Activated naive CD8-positive, alpha-beta T cell treated with anti-CD3 and anti-CD28 coated beads for 36 hours (primary cell): ENCODE data around the gene AQP6. TPM values are rescaled to one million over a fixed set of nuclear protein-coding genes. Genes with fewer than 3 reads are reported as not detected.

Experiments
- DNase-seq: peaks from one replicate; pipeline ENCODE4 v3.0.0; 2021
- H3K27ac Mint-ChIP-seq: one replicate; pipeline ENCODE4 v1.8.0; 2022; ENCODE audit warnings: mild to moderate bottlenecking, moderate library complexity, mixed read lengths
- H3K27me3 Mint-ChIP-seq: one replicate; pipeline ENCODE4 v1.8.0; 2022; ENCODE audit warnings: mild to moderate bottlenecking, mixed read lengths
- H3K36me3 Mint-ChIP-seq: one replicate; pipeline ENCODE4 v1.8.0; 2021; ENCODE audit warnings: mild to moderate bottlenecking, mixed read lengths
- H3K4me1 Mint-ChIP-seq: one replicate; pipeline ENCODE4 v1.8.0; 2021; ENCODE audit warnings: mixed read lengths
- H3K4me3 Mint-ChIP-seq: one replicate; pipeline ENCODE4 v1.8.0; 2022; ENCODE audit warnings: mild to moderate bottlenecking, moderate library complexity, mixed read lengths
- H3K9me3 Mint-ChIP-seq: one replicate; pipeline ENCODE4 v1.8.0; 2022; ENCODE audit warnings: mixed read lengths
- total RNA-seq, 2 experiments: library from RNA; stranded (reverse); gene quantifications; one replicate each; pipeline ENCODE4 v1.2.3, GENCODE V29; 2021

AQP6 gene
- total RNA-seq, 2 experiments from 2014 or later: not detected

GRCh38 chr12:49960474-49961110 lies 12.2 kb upstream of the AQP6 start:
- H3K27me3 Mint-ChIP-seq: peaks cover 79% of the 10 kb centered on the region
- peaks cover 5% of the 10 kb centered on the region for H3K4me1 Mint-ChIP-seq
- no peaks in the 10 kb centered on the region for H3K36me3 Mint-ChIP-seq
- peak overlapping the region; percentile 0 for H3K4me3 Mint-ChIP-seq
- DNase-seq: no peak
- H3K27ac Mint-ChIP-seq: no peak overlapping the region
- H3K9me3 Mint-ChIP-seq: no peaks in the 10 kb centered on the region

DNA sequence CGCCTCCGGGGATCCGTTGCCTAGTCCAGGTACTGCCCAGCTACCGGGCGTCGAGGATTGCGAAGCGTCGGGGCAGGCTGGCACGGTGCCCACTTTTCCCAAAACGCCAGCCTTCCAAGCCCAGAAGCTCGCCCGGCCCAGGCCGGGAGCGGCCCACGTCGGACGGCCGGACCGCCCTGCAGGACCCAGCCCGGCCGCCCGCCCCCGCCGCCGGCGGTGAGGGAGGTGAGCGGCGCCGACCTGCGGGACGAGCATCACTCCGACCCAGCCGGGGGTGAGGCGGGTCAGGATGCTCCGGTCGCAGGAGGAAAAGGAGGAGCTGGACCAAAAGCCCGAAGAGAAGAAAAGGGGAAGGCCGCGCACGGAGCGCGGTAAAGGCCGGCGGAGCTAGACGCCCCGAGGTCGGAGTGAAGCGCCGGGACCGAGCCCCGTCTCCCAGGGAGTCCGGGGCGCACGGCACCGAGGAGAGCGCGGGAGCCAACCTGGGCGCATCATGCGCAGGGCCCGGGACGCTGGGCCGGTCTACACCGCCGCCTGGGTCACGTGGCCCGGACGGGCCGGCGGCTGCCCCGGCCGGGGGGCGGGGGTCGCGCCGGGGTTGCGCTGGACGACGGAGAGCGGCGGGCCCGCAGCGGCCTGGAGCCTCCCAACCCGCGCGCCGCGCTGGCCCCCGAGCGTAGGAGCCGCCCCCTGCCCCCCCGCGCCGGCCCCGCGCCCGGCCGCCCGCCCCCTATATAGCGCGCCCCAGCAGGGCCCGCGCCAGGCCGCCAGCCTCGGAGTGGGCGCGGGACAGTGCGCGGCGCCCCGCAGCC lies 11.4 kb upstream of the AQP6 start, which contains the start of gene AQP5:
Gene AQP5, plus strand, starts transcription at position 762 of the 812 bp plus-strand sequence. CDS start 146 bp downstream, outside the sequence.
- Mint-ChIP-seq H3K4me3 (peak within 1 kb of the TSS; percentile 0), H3K9me3 (no peaks in the 10 kb centered on the region), H3K36me3 (no peaks in the 10 kb centered on the region), H3K27ac (no peak within 1 kb of the TSS), H3K27me3 (peaks cover 80% of the 10 kb centered on the region), H3K4me1 (peaks cover 5% of the 10 kb centered on the region)
- DNase-seq: no peak

GRCh38 chr12:49961993-49962764 lies 10.6 kb upstream of the AQP6 start:
- Mint-ChIP-seq H3K27ac (no peak overlapping the region), H3K36me3 (no peaks in the 10 kb centered on the region), H3K4me1 (peaks cover 5% of the 10 kb centered on the region), H3K27me3 (peaks cover 75% of the 10 kb centered on the region), H3K9me3 (no peaks in the 10 kb centered on the region), H3K4me3 (no peak overlapping the region)
- no peak for DNase-seq

DNA sequence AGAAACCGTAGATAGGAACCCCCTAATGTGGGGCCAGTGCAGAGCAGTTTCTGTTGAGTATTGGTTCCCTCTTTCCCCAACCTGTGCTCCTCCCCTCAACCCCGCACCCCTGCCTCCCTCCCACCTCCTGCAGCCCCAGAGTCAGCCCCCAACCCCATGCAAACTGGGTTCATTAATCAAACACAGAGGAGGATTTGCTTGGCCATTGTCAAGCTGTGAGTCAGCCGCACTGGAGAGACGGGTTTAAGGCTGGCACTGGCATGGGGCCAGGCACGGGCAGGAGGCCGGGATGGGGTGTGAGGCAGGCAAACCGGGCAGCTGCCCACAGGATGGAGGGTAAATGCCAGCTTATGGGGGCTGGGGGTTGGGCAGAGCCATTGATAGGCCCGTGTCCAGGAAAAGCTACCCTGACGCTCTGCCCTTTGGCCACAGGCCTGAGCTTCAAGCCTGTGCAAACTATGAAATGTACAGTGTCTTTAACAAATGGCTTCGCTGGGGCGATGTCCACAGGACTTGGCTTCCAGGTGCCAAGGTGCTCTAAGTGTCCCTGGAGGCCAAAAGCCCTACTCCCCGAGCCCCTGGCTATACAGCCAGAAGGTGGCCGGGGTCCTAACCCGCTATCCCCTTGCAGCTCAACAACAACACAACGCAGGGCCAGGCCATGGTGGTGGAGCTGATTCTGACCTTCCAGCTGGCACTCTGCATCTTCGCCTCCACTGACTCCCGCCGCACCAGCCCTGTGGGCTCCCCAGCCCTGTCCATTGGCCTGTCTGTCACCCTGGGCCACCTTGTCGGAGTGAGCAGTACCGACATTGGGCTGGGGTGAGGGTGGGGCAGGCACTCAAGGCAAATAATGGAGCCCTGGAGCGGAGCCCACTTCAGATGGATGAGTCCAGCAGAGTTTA lies 9.6 kb upstream of the AQP6 start:
- H3K4me3 Mint-ChIP-seq: no peak overlapping the region
- no peak overlapping the region for H3K27ac Mint-ChIP-seq
- H3K9me3 Mint-ChIP-seq: no peaks in the 10 kb centered on the region
- peaks cover 68% of the 10 kb centered on the region for H3K27me3 Mint-ChIP-seq
- no peaks in the 10 kb centered on the region for H3K36me3 Mint-ChIP-seq
- peaks cover 5% of the 10 kb centered on the region for H3K4me1 Mint-ChIP-seq
- DNase-seq: no peak

DNA sequence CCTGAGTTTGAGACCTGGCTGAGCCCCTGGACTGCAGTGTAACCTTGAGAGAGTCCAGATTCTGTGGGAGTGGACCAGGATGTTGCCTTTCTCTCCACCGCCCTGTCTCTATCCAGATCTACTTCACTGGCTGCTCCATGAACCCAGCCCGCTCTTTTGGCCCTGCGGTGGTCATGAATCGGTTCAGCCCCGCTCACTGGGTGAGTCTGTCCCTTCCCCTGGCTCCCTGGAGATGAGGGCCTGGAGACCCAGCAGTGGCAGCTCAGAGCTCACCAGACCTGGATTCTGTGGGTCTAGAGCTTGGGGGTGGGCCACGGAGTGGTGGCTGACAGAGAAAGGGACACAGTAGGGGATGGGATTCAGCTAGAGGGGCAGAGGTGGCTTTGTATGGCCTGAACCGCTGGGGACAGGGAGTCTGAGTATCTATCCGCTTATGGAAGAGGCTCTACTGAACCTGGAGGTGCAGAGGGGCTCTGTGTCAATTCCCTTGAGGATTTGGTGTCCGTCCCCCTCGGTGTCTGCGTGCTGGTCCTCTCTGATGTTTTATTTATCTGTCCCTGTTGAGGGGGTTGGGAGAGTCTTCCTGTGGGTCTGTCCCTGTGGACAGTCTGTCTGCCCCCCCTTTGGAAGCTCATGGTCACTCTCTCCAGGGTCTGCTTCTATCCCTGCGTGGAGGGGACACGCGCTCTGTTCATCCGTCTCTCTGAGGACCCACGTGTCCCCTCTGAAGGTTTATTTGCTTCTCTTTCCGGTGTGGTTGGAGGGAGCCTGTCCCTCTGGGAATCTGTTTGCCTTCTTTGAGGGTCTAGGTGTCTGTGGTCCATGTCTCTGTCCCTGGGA lies 8.6 kb upstream of the AQP6 start:
- H3K9me3 Mint-ChIP-seq: no peaks in the 10 kb centered on the region
- no peak overlapping the region for H3K27ac Mint-ChIP-seq
- no peak overlapping the region for H3K4me3 Mint-ChIP-seq
- no peaks in the 10 kb centered on the region for H3K36me3 Mint-ChIP-seq
- H3K27me3 Mint-ChIP-seq: peaks cover 61% of the 10 kb centered on the region
- DNase-seq: no peak
- H3K4me1 Mint-ChIP-seq: peaks cover 5% of the 10 kb centered on the region

DNA sequence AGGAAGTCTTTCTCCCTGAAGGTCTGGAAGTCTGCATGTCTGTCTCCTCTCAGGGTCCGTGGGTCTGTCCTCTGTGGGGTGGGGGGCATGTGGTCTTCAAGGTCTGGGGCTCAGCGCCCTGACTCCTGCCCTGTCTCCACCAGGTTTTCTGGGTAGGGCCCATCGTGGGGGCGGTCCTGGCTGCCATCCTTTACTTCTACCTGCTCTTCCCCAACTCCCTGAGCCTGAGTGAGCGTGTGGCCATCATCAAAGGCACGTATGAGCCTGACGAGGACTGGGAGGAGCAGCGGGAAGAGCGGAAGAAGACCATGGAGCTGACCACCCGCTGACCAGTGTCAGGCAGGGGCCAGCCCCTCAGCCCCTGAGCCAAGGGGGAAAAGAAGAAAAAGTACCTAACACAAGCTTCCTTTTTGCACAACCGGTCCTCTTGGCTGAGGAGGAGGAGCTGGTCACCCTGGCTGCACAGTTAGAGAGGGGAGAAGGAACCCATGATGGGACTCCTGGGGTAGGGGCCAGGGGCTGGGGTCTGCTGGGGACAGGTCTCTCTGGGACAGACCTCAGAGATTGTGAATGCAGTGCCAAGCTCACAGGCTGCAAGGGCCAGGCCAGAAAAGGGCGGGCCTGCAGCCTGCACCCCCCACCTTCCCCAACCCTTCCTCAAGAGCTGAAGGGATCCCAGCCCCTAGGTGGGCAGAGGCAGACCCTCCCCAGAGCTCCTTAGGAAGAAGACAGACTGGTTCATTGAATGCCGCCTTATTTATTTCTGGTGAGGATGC lies 7.7 kb upstream of the AQP6 start:
- Mint-ChIP-seq H3K4me3 (no peak overlapping the region), H3K27ac (no peak overlapping the region), H3K36me3 (no peaks in the 10 kb centered on the region), H3K27me3 (peaks cover 53% of the 10 kb centered on the region), H3K4me1 (peaks cover 5% of the 10 kb centered on the region), H3K9me3 (no peaks in the 10 kb centered on the region)
- no peak for DNase-seq

- H3K4me1 Mint-ChIP-seq: no peaks in the 10 kb centered on the region
- H3K36me3 Mint-ChIP-seq: no peaks in the 10 kb centered on the region
- H3K9me3 Mint-ChIP-seq: no peaks in the 10 kb centered on the region
- no peak overlapping the region for H3K4me3 Mint-ChIP-seq
- H3K27ac Mint-ChIP-seq: no peak overlapping the region
- DNase-seq: no peak
- peaks cover 45% of the 10 kb centered on the region for H3K27me3 Mint-ChIP-seq
Measured at GRCh38 chr12:49965836-49966235, 6.9 kb upstream of the AQP6 start.

DNA sequence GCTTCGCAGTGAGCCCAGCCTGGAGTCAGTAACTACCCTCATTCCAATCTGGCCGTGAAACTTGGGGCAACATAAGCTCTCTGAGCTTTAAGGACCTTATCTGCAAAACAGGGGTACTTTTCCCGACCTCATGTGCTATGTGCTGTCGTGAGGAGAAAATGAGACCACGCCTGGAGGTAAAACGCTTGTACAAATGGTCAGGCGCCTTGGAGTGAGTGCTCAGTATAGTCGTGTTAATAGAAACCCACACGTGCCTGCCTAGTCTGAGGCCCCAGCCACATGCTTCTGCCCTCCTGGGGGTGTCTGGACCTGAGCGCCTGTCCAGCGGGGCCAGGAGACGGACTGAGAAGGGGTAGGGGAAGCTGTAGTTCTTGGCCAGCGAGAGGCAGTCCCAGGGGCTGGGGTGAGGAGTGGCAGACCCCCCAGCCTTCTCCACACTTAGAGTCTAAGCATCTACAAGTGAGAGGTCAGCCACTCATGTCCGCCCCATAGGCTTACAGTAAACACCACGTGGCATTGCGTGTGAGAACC lies 6.2 kb upstream of the AQP6 start:
- Mint-ChIP-seq H3K27ac (no peak overlapping the region), H3K4me3 (no peak overlapping the region), H3K4me1 (no peaks in the 10 kb centered on the region), H3K36me3 (no peaks in the 10 kb centered on the region), H3K9me3 (no peaks in the 10 kb centered on the region), H3K27me3 (peaks cover 44% of the 10 kb centered on the region)
- DNase-seq: no peak

GRCh38 chr12:49967042-49967776 lies 5.5 kb upstream of the AQP6 start:
- peaks cover 40% of the 10 kb centered on the region for H3K27me3 Mint-ChIP-seq
- H3K36me3 Mint-ChIP-seq: no peaks in the 10 kb centered on the region
- H3K4me3 Mint-ChIP-seq: peak overlapping the region; percentile 44
- peak; percentile 88 for DNase-seq
- H3K4me1 Mint-ChIP-seq: no peaks in the 10 kb centered on the region
- H3K27ac Mint-ChIP-seq: no peak overlapping the region
- no peaks in the 10 kb centered on the region for H3K9me3 Mint-ChIP-seq

DNA sequence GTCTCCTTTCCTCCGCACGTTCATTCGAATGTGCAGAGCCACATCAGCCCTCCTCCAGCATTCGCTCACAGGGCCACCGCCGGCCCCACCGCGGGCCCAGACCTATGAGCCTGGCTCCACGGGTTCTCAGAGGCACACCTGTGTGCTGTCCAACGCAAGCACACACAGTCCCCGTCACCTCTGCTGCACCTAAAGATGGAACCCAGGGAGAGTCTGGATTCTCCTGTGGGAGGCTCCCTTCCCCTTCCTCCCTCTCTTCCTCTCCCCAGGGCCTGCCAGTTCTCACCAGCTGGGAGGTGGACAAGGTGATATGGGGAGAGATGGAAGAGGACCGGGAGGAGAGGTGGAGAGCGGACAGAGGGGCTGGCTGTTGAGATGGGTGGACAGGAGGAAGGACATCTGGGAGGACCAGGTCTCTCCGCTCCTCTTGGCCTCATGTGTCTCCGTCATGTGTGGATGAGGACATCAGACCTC lies 4.9 kb upstream of the AQP6 start:
- Mint-ChIP-seq H3K4me3 (peak overlapping the region; percentile 29), H3K27me3 (peaks cover 34% of the 10 kb centered on the region), H3K4me1 (no peaks in the 10 kb centered on the region), H3K27ac (no peak overlapping the region), H3K36me3 (no peaks in the 10 kb centered on the region), H3K9me3 (no peaks in the 10 kb centered on the region)
- DNase-seq: no peak

DNA sequence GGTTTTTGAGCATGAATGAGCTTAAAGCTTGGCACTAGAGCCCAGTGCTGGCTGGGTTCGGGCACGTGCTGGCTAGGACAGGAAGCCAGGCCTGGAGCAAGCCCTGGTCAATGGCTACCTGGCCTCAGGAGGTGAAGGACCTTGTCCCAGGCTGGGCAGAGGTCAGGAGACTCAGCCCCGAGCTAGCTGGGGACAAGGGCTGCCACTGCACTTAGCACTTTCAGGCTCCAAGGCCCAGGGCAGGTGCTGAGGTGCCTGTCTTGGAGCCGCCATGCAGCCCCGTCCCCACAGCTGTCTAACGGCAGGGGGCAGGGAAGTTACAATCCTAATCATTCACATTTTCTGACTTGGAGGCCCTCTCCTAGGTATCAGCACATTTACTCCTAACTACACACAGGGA lies 4.3 kb upstream of the AQP6 start:
- Mint-ChIP-seq H3K27me3 (peaks cover 30% of the 10 kb centered on the region), H3K27ac (no peak overlapping the region), H3K4me1 (no peaks in the 10 kb centered on the region), H3K36me3 (no peaks in the 10 kb centered on the region), H3K4me3 (no peak overlapping the region), H3K9me3 (no peaks in the 10 kb centered on the region)
- DNase-seq: no peak

GRCh38 chr12:49969027-49969426 lies 3.7 kb upstream of the AQP6 start:
- DNase-seq: no peak
- H3K27ac Mint-ChIP-seq: no peak overlapping the region
- H3K9me3 Mint-ChIP-seq: no peaks in the 10 kb centered on the region
- no peaks in the 10 kb centered on the region for H3K4me1 Mint-ChIP-seq
- no peaks in the 10 kb centered on the region for H3K36me3 Mint-ChIP-seq
- peaks cover 24% of the 10 kb centered on the region for H3K27me3 Mint-ChIP-seq
- no peak overlapping the region for H3K4me3 Mint-ChIP-seq
